Mucosa of descending colon (tissue), 3 donors: ENCODE results near the gene PCBP1. TPM values are rescaled to one million over a fixed set of nuclear protein-coding genes. Genes with fewer than 3 reads are reported as not detected.
"Not testable (repeated sequence)": the region's sequence is repeated elsewhere in the genome, so short reads cannot be mapped to it uniquely, and the experiment has no call there.

ENCODE experiments used
- ATAC-seq: fragments of 200-7000 bp; cut with Tn5 transposase; one replicate; pipeline ENCODE4 v1.9.1; 2020; ENCODE audit warnings: mild to moderate bottlenecking, moderate library complexity
- DNase-seq, 3 donors: peaks; one replicate each; pipeline ENCODE4 v3.0.0-alpha.2; 2020
- H3K36me3 ChIP-seq: fragments of 200-600 bp; one replicate; pipeline ENCODE4 v1.8.0; 2021; ENCODE audit warnings: low read depth, mild to moderate bottlenecking
- H3K4me1 ChIP-seq: fragments of 200-600 bp; one replicate; pipeline ENCODE4 v1.8.0; 2021; ENCODE audit warnings: low read depth, mild to moderate bottlenecking
- H3K4me3 ChIP-seq: fragments of 200-600 bp; one replicate; pipeline ENCODE4 v1.8.0; 2021; ENCODE audit warnings: mild to moderate bottlenecking
- H3K9me3 ChIP-seq: fragments of 200-600 bp; one replicate; pipeline ENCODE4 v1.8.0; 2021; ENCODE audit warnings: mild to moderate bottlenecking
- intact Hi-C, 2 donors: fragments of 100-400 bp; cut with DNase I in 1 of 2; cut with micrococcal nuclease in 1 of 2; formaldehyde crosslinking; loops; one replicate each; pipeline versions ENCODE4 v1.11.0 to v1.11.1; 2022; cut with DNase I, micrococcal nuclease
- total RNA-seq, 3 donors: library from RNA; stranded (reverse); fragmentation: NEBNext Ultra II Directional in 2 of 3; extraction: Animal tissue kit (Norgen Biotek cat#: 25700) in 2 of 3; gene quantifications; one replicate each; pipeline versions ENCODE4 v1.2.1 to v1.2.4, GENCODE V29; 2021 to 2023
- TF ChIP-seq, protein P1 (sequence below): fragments of 200-600 bp; IDR thresholded peaks from one replicate; pipeline ENCODE4 v1.8.0; 2022; ENCODE audit warnings: antibody characterized with exemption, mild to moderate bottlenecking
- donor health status: DM: no; HTN: no; CAD: no; lungs with moderate emphysema.
- donor health status: DM: no; HTN: no; CAD: no.
- donor health status: DM: no; HTN: yes; CAD: no.

Gene PCBP1
- total RNA-seq, 3 donors from 2014 or later: 243 to 383 (median 266) TPM

- H3K4me3 ChIP-seq: no peak overlapping the region
- TF ChIP-seq, protein P1, sequence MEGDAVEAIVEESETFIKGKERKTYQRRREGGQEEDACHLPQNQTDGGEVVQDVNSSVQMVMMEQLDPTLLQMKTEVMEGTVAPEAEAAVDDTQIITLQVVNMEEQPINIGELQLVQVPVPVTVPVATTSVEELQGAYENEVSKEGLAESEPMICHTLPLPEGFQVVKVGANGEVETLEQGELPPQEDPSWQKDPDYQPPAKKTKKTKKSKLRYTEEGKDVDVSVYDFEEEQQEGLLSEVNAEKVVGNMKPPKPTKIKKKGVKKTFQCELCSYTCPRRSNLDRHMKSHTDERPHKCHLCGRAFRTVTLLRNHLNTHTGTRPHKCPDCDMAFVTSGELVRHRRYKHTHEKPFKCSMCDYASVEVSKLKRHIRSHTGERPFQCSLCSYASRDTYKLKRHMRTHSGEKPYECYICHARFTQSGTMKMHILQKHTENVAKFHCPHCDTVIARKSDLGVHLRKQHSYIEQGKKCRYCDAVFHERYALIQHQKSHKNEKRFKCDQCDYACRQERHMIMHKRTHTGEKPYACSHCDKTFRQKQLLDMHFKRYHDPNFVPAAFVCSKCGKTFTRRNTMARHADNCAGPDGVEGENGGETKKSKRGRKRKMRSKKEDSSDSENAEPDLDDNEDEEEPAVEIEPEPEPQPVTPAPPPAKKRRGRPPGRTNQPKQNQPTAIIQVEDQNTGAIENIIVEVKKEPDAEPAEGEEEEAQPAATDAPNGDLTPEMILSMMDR: no peak
- peaks cover 31% of the 10 kb centered on the region for H3K4me1 ChIP-seq
- H3K36me3 ChIP-seq: peaks cover 5% of the 10 kb centered on the region
- DNase-seq: no peak
- no peaks in the 10 kb centered on the region for H3K9me3 ChIP-seq
- intact Hi-C loops: no loop called here
- no peak for ATAC-seq
Measured at GRCh38 chr2:70091364-70091763, 4.1 kb downstream of the PCBP1 start.

DNA sequence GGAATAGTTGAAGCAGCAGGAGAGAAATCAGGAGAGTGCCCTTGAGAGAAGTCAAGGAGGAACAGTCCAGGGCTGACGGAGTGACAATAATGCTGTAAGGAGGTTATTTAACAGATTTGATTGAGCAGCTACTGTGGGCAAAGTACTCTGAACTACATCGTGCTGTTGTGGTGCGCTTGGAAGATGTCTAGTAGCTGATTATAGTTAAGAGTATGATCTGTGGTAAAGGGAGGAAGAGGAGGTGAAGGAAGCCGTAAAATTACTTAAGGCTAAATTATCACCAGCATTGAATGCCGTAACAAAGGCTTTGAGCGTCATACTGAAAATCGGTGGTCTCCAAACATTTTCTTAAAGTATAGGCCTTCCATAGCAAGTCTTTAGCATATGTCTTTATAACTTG lies 4.5 kb downstream of the PCBP1 start:
- intact Hi-C loops: no loop called here
- no peak for DNase-seq

DNA sequence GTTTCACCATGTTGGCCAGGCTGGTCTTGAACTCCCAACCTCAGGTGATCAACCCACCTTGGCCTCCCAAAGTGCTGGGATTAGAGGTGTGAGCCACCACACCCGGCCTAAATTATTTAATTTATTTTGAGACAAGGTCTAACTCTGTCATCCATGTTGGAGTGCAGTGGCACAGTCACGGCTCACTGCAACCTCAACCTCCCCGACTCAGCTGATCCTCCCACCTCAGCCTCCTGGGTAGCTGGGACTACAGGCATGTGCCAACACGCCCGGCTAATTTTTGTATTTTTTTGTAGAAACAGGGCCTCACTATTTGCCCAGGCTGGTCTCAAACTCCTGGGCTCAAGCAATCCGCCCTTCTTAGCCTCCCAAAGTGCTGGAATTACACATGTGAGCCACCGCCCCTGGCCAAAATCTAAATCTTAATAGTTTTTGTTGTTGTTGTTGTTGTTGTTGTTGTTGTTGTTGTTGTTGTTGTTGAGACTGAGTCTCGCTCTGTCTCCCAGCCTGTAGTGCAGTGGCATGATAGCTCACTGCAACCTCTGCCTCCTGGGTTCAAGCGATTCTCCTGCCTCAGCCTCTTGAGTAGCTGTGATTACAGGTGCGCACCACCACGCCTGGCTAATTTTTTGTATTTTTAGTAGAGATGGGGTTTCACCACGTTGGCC lies 5.4 kb downstream of the PCBP1 start:
- ATAC-seq, intact Hi-C loops, DNase-seq, H3K4me3 ChIP-seq, H3K36me3 ChIP-seq, H3K9me3 ChIP-seq: not testable (repeated sequence)
- H3K4me1 ChIP-seq: peaks cover 30% of the 10 kb centered on the region

More for the DNA sequence above, 4.5 kb downstream of the PCBP1 start:
- TF ChIP-seq, protein P1: no peak
- Histone ChIP-seq H3K9me3 (no peaks in the 10 kb centered on the region), H3K4me1 (peaks cover 29% of the 10 kb centered on the region), H3K4me3 (no peak overlapping the region), H3K36me3 (peaks cover 4% of the 10 kb centered on the region)
- no peak for ATAC-seq

DNA sequence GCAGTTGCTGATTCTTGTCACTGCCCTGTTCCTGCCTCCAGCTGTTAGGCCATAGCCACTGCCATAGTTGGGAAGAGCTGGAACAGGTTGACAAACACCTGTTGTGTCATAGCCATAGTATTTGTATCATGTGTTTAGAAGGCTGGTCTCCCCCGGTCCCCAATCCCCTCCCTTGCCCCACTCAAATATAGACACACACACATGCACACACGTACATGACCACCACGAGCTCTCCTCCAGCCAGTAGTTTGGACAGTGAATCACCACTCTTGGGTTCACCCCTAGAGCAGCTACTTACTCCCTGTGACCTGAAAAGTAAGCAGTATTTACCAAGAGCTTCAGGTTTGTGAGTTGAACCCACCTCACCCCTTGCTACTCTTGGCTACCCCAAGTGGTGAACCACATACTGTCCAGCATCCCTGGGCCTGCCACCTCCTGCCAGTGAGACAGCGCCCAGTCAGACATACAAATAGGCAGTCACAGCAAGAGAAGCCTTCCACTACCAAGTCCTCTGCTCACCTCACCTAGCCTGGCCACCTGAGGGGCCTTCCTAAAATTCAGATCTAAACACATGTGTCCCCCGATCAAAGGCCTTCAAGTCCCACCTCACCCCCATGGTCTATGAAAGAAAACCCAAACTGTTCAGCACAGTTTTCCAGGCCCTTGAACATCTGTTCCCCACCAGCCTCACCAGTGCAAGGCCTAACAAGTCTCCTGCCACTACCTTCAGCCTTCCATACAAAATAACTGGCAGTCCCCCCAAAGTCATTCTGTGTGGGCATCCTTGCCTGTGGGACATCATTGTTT lies 7.1 kb downstream of the PCBP1 start:
- DNase-seq (no peak), ATAC-seq (peak; percentile 10)
- H3K4me1 ChIP-seq: peaks cover 29% of the 10 kb centered on the region
- no peak overlapping the region for H3K4me3 ChIP-seq
- H3K36me3 ChIP-seq: no peaks in the 10 kb centered on the region
- TF ChIP-seq, protein P1: no peak
- intact Hi-C loops: no loop called here
- H3K9me3 ChIP-seq: no peaks in the 10 kb centered on the region

DNA sequence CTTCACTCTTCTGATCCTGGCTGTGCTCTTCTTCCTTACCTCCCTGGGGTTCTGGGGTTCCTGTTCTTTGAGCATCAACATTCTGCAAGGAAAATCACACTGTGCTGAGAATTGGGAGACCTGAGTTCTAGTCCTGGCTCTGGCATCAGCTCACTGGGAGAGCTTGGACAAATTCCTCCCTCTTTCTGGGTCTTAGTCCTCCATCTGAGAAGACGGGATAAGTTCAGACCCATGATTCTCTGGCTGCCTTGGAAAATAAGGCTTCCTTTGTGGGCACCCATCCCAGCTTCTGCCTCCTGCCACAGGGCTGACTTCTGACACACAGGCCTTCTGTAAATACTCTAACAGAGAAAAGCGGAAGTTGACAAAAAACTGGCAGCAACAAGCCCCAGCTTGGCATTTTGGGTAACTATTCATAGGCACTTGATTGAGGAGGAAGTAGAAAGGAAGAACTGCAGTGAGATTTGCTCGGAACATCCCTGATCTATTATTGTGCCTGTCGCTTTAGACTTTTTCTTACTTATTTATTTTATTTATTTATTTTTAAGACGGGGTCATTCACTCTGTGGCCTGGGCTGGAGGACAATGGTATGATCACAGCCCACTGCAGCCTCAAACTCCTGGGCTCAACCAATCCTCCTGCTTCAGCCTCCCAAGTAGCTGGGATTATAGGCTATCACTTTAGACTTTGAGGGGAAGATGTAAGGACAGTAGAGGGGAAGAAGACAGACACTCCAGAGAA lies 7.9 kb downstream of the PCBP1 start:
- Histone ChIP-seq H3K4me1 (peaks cover 22% of the 10 kb centered on the region), H3K36me3 (no peaks in the 10 kb centered on the region), H3K9me3 (no peaks in the 10 kb centered on the region), H3K4me3 (no peak overlapping the region)
- ATAC-seq (peak; percentile 94), DNase-seq (peak in 1 of 3 donors; percentile 73)
- intact Hi-C loops: no loop called here
- TF ChIP-seq, protein P1: no peak
